Skeletal muscle tissue (tissue), 4 donors: ENCODE measurements around the gene CHRNB1. TPM values are rescaled to one million over a fixed set of nuclear protein-coding genes. Genes with fewer than 3 reads are reported as not detected.
"Not testable (repeated sequence)": the region's sequence is repeated elsewhere in the genome, so short reads cannot be mapped to it uniquely, and the experiment has no call there.

Source experiments
- H3K27ac ChIP-seq: one replicate; pipeline ENCODE4 v1.7.0; 2013; ENCODE audit warnings: mild to moderate bottlenecking, low read depth, low read length, inconsistent platforms
- H3K27me3 ChIP-seq, 3 donors: one replicate each; pipeline ENCODE4 v1.7.0; 2013; ENCODE audit warnings: low read length in 3 of 3; ENCODE audit not compliant: control insufficient read depth in 3 of 3, insufficient read depth in 3 of 3
- H3K36me3 ChIP-seq, 3 donors: one replicate each; pipeline ENCODE4 v1.7.0; 2013; ENCODE audit warnings: low read length in 3 of 3; ENCODE audit not compliant: control insufficient read depth in 3 of 3, insufficient read depth in 3 of 3
- H3K4me1 ChIP-seq, 3 donors: one replicate each; pipeline ENCODE4 v1.7.0; 2013; ENCODE audit warnings: low read length in 3 of 3, mild to moderate bottlenecking in 3 of 3; ENCODE audit not compliant: control insufficient read depth in 3 of 3, insufficient read depth in 3 of 3
- H3K4me3 ChIP-seq, 3 donors: one replicate each; pipeline ENCODE4 v1.7.0; 2013; ENCODE audit warnings: low read length in 3 of 3
- H3K9ac ChIP-seq, 3 donors: one replicate each; pipeline ENCODE4 v1.7.0; 2013; ENCODE audit warnings: low read length in 3 of 3, mild to moderate bottlenecking in 3 of 3, moderate library complexity in 2 of 3, low read depth in 1 of 3
- H3K9me3 ChIP-seq, 3 donors: one replicate each; pipeline ENCODE4 v1.7.0; 2013; ENCODE audit warnings: low read length in 3 of 3; ENCODE audit not compliant: control insufficient read depth in 3 of 3
- total RNA-seq: library from RNA; depleted of rRNA; stranded (reverse); fragments of >200 nt; gene quantifications from one replicate; pipeline ENCODE4 v1.2.3, GENCODE V29; 2014
- donor health status: Osteomylitis.

Gene CHRNB1
- total RNA-seq, 1 donor from 2014 or later = 31.3 TPM

DNA sequence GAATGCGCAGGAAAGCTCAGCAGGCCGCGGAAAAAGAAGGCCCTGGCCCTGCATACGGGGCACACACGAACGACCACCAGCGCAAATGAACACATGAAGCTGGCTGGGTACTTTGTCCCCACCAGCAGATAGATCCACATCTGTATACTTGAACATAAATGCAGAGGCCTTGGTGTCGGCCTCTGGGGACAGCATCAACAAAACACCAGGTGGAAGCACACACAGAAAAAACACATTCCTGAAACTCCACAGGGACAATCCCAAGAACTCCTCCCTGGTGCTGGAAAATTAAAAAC lies 35.2 kb downstream of the CHRNB1 start:
- Histone ChIP-seq H3K27ac (peak overlapping the region; percentile 91), H3K4me3 (peak overlapping the region; percentile 88 to 97 (median 94)), H3K36me3 (no peaks in the 10 kb centered on the region), H3K9me3 (no peaks in the 10 kb centered on the region), H3K27me3 (no peaks in the 10 kb centered on the region), H3K4me1 (peaks cover 60 to 64% (median 60%) of the 10 kb centered on the region in 3 donors), H3K9ac (peak overlapping the region; percentile 89 to 99 (median 96))

DNA sequence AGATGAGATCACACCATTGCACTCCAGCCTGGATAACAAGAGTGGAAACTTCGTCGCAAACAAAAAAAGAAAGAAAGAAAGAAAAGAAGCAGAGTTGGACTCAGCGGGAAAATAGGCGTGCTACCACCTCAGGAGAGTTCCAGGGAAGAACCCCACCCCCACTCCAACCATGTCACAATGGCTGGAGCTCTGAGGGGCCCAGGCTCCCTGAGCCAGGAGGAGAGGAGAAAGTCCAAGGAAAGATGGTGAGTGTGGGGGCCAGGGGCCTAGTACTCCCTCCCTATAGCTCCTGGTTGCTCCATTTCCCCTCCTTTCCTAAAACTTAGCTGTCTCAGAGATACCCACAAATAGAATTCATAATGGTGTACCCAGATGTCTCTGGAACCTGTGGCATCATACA lies 36.4 kb downstream of the CHRNB1 start, which contains the start of gene SLC35G6:
TSS of gene SLC35G6 (plus strand) at position 172 of the 400 bp plus-strand sequence. CDS start at position 243, 71 bp downstream.
- not testable (repeated sequence) for H3K9me3 ChIP-seq, H3K36me3 ChIP-seq, H3K27me3 ChIP-seq
- Histone ChIP-seq H3K27ac (peak within 1 kb of the TSS; percentile 100), H3K4me3 (peak within 1 kb of the TSS; percentile 88 to 97 (median 97)), H3K9ac (peak within 1 kb of the TSS; percentile 89 to 99 (median 96)), H3K4me1 (peaks cover 58 to 60% (median 58%) of the 10 kb centered on the region in 3 donors)

DNA sequence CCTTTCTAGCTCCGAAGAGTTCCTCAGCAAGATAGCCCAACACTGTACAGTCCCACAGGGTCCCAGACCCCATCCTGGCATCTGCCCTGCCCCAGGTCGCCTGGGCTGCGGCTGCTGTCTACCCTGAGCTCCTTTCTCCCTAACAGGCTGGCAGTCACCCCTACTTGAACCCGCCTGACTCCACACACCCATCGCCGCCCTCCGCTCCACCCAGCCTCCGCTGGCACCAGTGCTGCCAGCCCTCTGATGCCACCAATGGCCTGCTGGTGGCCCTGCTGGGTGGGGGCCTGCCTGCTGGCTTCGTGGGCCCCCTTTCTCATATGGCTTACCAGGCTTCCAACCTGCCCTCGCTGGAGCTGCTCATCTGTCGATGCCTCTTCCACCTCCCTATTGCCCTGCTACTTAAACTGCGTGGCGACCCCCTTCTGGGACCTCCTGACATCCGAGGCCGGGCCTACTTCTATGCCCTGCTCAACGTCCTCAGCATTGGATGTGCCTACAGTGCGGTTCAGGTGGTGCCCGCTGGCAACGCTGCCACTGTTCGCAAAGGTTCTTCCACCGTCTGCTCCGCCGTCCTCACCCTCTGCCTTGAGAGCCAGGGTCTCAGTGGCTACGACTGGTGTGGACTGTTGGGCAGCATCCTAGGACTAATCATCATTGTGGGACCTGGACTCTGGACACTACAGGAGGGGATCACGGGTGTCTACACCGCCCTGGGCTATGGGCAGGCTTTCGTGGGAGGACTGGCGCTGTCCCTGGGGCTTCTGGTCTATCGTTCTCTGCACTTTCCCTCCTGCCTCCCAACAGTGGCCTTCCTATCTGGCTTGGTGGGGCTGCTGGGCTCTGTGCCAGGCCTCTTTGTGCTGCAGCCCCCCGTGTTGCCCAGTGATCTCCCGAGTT lies 37.2 kb downstream of the CHRNB1 start:
- H3K4me3 ChIP-seq = peak overlapping the region in 1 of 3 donors; percentile 97
- H3K27ac ChIP-seq = peak overlapping the region; percentile 100
- not testable (repeated sequence) for H3K27me3 ChIP-seq, H3K9me3 ChIP-seq, H3K36me3 ChIP-seq
- peaks cover 53 to 58% (median 58%) of the 10 kb centered on the region in 3 donors for H3K4me1 ChIP-seq
- peak overlapping the region in 2 of 3 donors; percentile 99 to 100 for H3K9ac ChIP-seq

DNA sequence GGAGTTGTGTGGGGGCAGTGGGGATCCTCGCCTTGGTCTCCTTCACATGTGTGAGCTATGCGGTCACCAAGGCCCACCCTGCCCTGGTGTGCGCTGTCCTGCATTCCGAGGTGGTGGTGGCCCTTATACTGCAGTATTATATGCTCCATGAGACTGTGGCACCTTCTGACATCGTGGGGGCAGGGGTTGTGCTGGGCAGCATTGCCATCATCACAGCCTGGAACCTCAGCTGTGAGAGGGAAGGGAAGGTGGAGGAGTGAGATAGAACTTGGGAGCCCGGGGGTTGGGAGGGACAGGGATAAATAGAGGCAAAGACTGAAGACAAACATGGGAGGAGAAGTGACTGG lies 37.9 kb downstream of the CHRNB1 start:
- peak overlapping the region; percentile 98 to 100 (median 99) for H3K9ac ChIP-seq
- not testable (repeated sequence) for H3K27me3 ChIP-seq, H3K36me3 ChIP-seq, H3K9me3 ChIP-seq
- peak overlapping the region; percentile 91 to 97 (median 92) for H3K4me3 ChIP-seq
- peak overlapping the region; percentile 100 for H3K27ac ChIP-seq
- H3K4me1 ChIP-seq = peaks cover 53 to 58% (median 58%) of the 10 kb centered on the region in 3 donors

GRCh38 chr17:7483255-7484066 lies 38.6 kb downstream of the CHRNB1 start:
- Histone ChIP-seq H3K27me3 (no peaks in the 10 kb centered on the region), H3K4me1 (peaks cover 46 to 55% (median 53%) of the 10 kb centered on the region in 3 donors), H3K4me3 (peak overlapping the region; percentile 91 to 97 (median 92)), H3K9ac (peak overlapping the region; percentile 98 to 100 (median 99)), H3K36me3 (no peaks in the 10 kb centered on the region), H3K9me3 (no peaks in the 10 kb centered on the region), H3K27ac (peak overlapping the region; percentile 100)

- Histone ChIP-seq H3K36me3 (no peaks in the 10 kb centered on the region), H3K27ac (peak within 1 kb of the TSS; percentile 100), H3K9ac (peak within 1 kb of the TSS; percentile 98 to 100 (median 99)), H3K4me1 (peaks cover 51 to 57% (median 55%) of the 10 kb centered on the region in 3 donors), H3K9me3 (no peaks in the 10 kb centered on the region), H3K4me3 (peak within 1 kb of the TSS; percentile 92 to 97 (median 97)), H3K27me3 (no peaks in the 10 kb centered on the region)
Measured at GRCh38 chr17:7484067-7484918, 39.4 kb downstream of the CHRNB1 start, which contains the start of gene POLR2A. Gene POLR2A (plus strand): TSS chr17:7484366.

DNA sequence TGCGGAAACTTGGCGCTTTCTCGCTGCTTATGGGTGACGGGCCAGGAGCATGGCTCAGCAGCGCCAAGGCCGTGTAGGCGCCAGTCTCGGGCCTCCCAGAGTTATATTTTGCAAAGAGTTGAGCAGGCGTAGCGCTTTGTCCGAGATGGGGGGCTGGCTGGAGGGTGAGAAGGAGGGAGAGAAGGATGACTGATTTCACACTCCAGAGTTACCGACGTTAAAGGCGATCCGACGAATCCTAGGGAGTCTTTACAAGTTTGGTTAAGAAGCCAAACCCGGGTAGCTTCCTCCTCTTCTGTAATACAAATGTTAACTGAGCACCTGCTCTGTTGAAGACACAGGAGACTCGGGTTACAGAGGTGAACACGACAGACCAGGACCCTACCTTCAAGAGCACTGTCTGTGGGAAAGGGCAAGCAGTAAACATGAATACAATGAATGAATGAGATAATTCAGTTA lies 40.1 kb downstream of the CHRNB1 start:
- H3K9me3 ChIP-seq = no peaks in the 10 kb centered on the region
- H3K4me3 ChIP-seq = peak overlapping the region; percentile 52 to 97 (median 81)
- peak overlapping the region; percentile 85 to 98 (median 86) for H3K9ac ChIP-seq
- H3K36me3 ChIP-seq = no peaks in the 10 kb centered on the region
- H3K27me3 ChIP-seq = no peaks in the 10 kb centered on the region
- peak overlapping the region; percentile 100 for H3K27ac ChIP-seq
- H3K4me1 ChIP-seq = peaks cover 48 to 54% (median 54%) of the 10 kb centered on the region in 3 donors

- H3K27ac ChIP-seq = no peak overlapping the region
- no peaks in the 10 kb centered on the region for H3K36me3 ChIP-seq
- H3K27me3 ChIP-seq = no peaks in the 10 kb centered on the region
- H3K9me3 ChIP-seq = no peaks in the 10 kb centered on the region
- H3K4me1 ChIP-seq = peaks cover 47 to 52% (median 50%) of the 10 kb centered on the region in 3 donors
- H3K9ac ChIP-seq = peak overlapping the region; percentile 0 to 57 (median 24)
- H3K4me3 ChIP-seq = peak overlapping the region; percentile 9 to 63 (median 54)
Measured at GRCh38 chr17:7486181-7486580, 41.3 kb downstream of the CHRNB1 start.

DNA sequence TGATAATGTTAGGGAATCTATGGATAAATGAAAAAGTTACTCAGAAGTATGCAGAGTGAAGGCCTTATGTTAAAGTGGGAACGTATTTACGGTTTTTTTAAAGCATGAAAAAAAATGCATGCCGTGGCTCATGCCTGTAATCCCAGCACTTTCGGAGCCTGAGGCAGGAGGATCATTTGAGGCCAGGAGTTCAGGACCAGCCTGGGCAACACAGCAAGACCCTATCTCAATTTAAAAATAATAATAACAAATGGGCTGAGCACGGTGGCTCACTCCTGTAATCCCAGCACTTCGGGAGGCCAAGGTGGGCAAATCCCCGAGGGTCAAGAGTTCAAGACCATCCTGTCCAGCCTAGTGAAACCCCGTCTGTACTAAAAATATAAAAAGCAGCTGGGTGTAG lies 45.3 kb downstream of the CHRNB1 start:
- Histone ChIP-seq H3K4me1 (peaks cover 28 to 43% (median 40%) of the 10 kb centered on the region in 3 donors), H3K9ac (no peak overlapping the region), H3K4me3 (no peak overlapping the region), H3K9me3 (no peaks in the 10 kb centered on the region), H3K27me3 (no peaks in the 10 kb centered on the region), H3K27ac (no peak overlapping the region), H3K36me3 (no peaks in the 10 kb centered on the region)
